Medulla oblongata (tissue), 1 donor: ENCODE measurements around the gene NGEF.
A peak's percentile ranks its signal among the peaks of the same experiment; 100 is the strongest.
"Not testable (repeated sequence)": the region's sequence is repeated elsewhere in the genome, so short reads cannot be mapped to it uniquely, and the experiment has no call there.

Experiments
- DNase-seq: peaks from one replicate; pipeline ENCODE4 v3.0.0-alpha.2; 2015; ENCODE audit errors: extremely low spot score

Gene NGEF

GRCh38 chr2:232870766-232871371 is 142.2 kb downstream of the NGEF start:
- no peak for DNase-seq

- no peak for DNase-seq
Observed at GRCh38 chr2:232870018-232870765, 142.9 kb downstream of the NGEF start, which contains the start of gene SNORC. TSS of gene SNORC (plus strand) at chr2:232870264. CDS start at chr2:232870342, 78 bp downstream.

DNA sequence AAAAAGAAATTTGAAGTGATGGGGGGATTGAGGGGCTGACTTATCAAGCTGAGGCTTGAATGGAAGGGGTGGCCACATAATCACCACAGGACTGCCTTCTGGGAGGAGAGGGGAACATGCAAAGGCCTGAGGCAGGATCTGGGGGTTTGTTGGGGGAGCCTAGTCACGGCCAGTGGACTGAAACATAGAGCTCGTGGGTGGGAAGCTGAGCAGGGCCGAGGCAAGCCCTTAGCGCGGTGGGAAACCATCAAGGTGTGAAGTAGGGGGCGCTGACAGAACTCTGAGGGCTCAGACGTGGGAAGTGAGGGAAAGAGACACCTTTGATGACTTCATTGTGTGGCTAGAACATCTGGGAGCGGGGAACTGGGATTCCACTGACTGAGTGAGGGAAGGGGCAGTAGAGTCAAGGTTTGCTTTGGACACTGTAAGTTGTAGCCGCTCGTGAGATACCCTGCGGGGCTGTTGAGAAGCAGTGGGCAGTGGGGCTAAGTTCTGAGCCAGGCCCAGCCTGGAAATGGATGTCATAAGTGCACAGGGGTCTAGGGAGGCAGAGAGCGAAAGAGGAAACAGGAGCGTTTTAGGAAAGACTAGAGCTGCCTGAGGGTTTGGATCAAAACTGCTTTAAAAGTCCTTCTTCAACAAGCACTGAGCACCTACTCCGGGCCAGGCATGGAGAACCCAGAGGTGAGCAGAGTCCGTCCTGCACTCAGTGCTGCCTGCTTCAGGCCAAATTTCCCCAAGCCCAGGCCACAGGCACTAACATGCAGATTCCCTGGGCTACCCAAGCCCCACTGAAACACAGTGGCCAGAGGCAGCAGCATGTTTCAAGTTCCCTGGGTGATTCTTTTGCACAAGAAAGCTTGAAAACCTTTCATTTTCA is 143.7 kb downstream of the NGEF start:
- no peak for DNase-seq

- no peak for DNase-seq
Observed at GRCh38 chr2:232866104-232866503, 147.0 kb downstream of the NGEF start.

- DNase-seq = no peak
Observed at GRCh38 chr2:232865165-232865564, 147.9 kb downstream of the NGEF start.

- no peak for DNase-seq
Observed at GRCh38 chr2:232863996-232864395, 149.1 kb downstream of the NGEF start.

- DNase-seq = no peak
Observed at GRCh38 chr2:232861353-232861752, 151.7 kb downstream of the NGEF start.

- DNase-seq = no peak
Observed at GRCh38 chr2:232860593-232861241, 152.3 kb downstream of the NGEF start.

GRCh38 chr2:232859385-232859916 is 153.6 kb downstream of the NGEF start:
- no peak for DNase-seq

DNA sequence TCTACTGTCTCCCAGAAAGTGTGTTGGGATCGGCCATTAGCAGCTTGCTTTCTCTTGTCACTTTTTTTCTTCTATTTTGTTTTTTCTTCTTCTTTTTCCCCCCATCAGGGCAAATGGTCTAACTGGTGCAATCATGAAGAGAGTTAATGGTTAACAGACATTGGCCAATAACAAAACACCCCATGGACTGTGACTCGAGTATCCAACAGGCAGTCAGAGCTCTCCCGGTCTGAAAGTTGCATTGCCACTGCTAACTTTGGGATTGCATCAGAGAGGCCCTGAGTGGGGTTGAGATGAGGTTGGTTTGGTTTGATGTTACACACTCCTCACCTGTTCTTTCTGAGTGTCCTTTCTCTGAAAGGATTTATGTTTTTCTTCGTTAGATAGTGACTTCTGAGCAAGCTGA is 155.9 kb downstream of the NGEF start:
- DNase-seq = no peak

DNA sequence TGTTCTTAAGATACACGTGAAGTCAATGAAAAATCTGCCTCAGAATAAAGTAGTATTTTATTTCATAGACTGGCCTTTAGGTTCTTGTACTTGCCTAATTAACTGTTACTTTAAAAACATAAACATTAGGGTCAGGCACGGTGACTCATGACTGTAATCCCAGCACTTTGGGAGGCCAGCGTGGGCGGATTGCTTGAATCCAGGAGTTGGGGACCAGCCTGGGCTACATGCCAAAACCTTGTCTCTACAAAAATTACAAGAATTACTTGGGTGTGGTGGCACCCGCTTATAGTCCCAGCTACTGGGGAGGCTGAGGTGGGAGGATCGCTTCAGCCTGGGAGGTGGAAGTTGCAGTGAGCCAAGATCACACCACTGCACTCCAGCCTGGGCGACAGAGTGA is 159.0 kb downstream of the NGEF start:
- DNase-seq = no peak

DNA sequence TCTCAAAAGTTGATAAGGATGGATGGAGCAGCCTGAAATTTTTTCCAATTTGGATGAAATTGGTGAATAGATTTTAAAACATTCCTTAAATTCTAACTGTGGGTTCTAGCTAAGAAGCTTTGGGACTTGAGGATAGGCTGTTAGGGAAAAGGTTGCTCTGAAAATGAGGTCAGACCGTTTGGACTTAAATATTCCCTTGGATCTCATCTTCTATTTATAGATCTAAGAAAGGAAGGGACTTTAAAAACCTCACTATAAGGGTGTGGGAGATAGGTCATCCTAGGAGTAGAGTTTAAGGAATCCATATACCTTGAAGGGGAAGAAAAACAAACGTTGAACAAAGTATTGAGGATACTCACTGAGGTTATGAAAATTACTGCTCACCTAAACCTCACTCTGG is 160.4 kb downstream of the NGEF start:
- DNase-seq = no peak

GRCh38 chr2:232852081-232852480 is 161.0 kb downstream of the NGEF start:
- not testable (repeated sequence) for DNase-seq

GRCh38 chr2:232850039-232850438 is 163.0 kb downstream of the NGEF start:
- DNase-seq = no peak

- no peak for DNase-seq
Observed at GRCh38 chr2:232846055-232846454, 167.0 kb downstream of the NGEF start.

DNA sequence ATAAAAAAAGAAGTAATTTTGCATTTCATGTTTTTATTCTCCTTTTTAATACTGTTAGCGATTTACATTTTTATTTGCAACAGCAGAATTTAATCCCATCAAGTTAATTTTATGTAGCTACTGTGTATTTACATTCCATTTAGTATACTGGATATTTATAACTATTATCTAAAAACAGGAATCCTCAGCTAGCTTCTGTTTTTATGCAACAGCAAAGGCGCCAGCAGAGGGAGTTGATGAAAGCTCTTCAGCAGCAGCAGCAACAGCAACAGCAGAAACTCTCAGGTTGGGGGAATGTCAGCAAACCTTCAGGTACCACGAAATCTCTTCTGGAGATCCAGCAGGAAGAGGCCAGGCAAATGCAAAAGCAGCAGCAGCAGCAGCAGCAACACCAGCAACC is 169.2 kb downstream of the NGEF start:
- no peak for DNase-seq

- DNase-seq = no peak
Observed at GRCh38 chr2:232842689-232843088, 170.4 kb downstream of the NGEF start.

- DNase-seq = peak; percentile 90
Observed at GRCh38 chr2:232839411-232840079, 173.5 kb downstream of the NGEF start.

- DNase-seq = no peak
Observed at GRCh38 chr2:232838406-232838874, 174.6 kb downstream of the NGEF start.

GRCh38 chr2:232836934-232837333 is 176.1 kb downstream of the NGEF start:
- no peak for DNase-seq

- DNase-seq = no peak
Observed at GRCh38 chr2:232835687-232836208, 177.3 kb downstream of the NGEF start.
